Upper lobe of left lung (tissue), 6 donors: Measurements from ENCODE around the gene C2CD2L. TPM values are rescaled to one million over a fixed set of nuclear protein-coding genes. Genes with fewer than 3 reads are reported as not detected.

Experiments
- ATAC-seq, 2 donors: fragments of 200-7000 bp; cut with Tn5 transposase; one replicate each; pipeline ENCODE4 v1.9.1; 2022; ENCODE audit warnings: mild to moderate bottlenecking in 2 of 2, moderate library complexity in 2 of 2; ENCODE audit not compliant: low FRiP score in 2 of 2
- DNase-seq, 2 donors: peaks; one replicate each; pipeline ENCODE4 v3.0.0-alpha.2; 2019 to 2020
- H3K27ac ChIP-seq, 4 donors: fragments of 200-600 bp; sonication (generic); one replicate each; pipeline ENCODE4 v1.5.1; 2016 to 2019
- H3K27me3 ChIP-seq, 4 donors: fragments of 200-600 bp; sonication (generic); one replicate each; pipeline ENCODE4 v1.5.1; 2017 to 2019
- H3K36me3 ChIP-seq, 4 donors: fragments of 200-600 bp; sonication (generic); one replicate each; pipeline ENCODE4 v1.5.1; 2016 to 2019
- H3K4me1 ChIP-seq, 4 donors: fragments of 200-600 bp; sonication (generic); one replicate each; pipeline ENCODE4 v1.5.1; 2018 to 2019
- H3K4me3 ChIP-seq, 4 donors: fragments of 200-600 bp; sonication (generic); one replicate each; pipeline ENCODE4 v1.5.1; 2017 to 2019; ENCODE audit warnings: mild to moderate bottlenecking in 2 of 4, moderate library complexity in 1 of 4
- H3K9me3 ChIP-seq, 4 donors: fragments of 200-600 bp; sonication (generic); one replicate each; pipeline ENCODE4 v1.5.1; 2018 to 2019
- EP300 ChIP-seq, 4 donors: sonication (generic); formaldehyde crosslinking; IDR thresholded peaks; one replicate each; pipeline ENCODE4 v1.5.1; 2017; ENCODE audit warnings: antibody characterized with exemption in 4 of 4, control low read depth in 2 of 4
- POLR2A ChIP-seq, 4 donors: fragments of 450-650 bp; IDR thresholded peaks; one replicate each; pipeline ENCODE4 v1.5.1; 2016 to 2017; ENCODE audit warnings: antibody characterized with exemption in 4 of 4, mild to moderate bottlenecking in 2 of 4
- POLR2AphosphoS5 ChIP-seq, 2 donors: sonication (generic); formaldehyde crosslinking; IDR thresholded peaks; one replicate each; pipeline ENCODE4 v1.5.1; 2017; ENCODE audit warnings: antibody characterized with exemption in 2 of 2
- WGBS, 2 donors: methylation state at CpG; one replicate each; pipeline ENCODE4 v1.1.5; 2017 to 2018; 5-methylcytosine and 5-hydroxymethylcytosine counted together
- total RNA-seq, 6 donors: library from RNA; depleted of rRNA in 4 of 6; stranded (reverse); fragments of >200 nt in 4 of 6; gene quantifications; one replicate each; pipeline versions ENCODE4 v1.1.0 to v1.2.1, GENCODE V29; 2016 to 2021
- TF ChIP-seq, protein P1 (sequence below), 6 experiments: fragments of 450-650 bp in 4 of 6; fragments of 200-600 bp in 2 of 6; sonication (generic) in 2 of 6; IDR thresholded peaks; one replicate each; pipeline ENCODE4 v1.5.1; 2016 to 2019; ENCODE audit warnings: antibody characterized with exemption in 6 of 6
- donor health status: DM: no; HTN: no; CAD: no; lungs with moderate emphysema.
- donor health status: DM: no; HTN: yes; CAD: no; lungs with severe emphysema.

C2CD2L gene
- total RNA-seq, 6 donors from 2014 or later = 13.0 to 26.2 (median 19.8) TPM

- TF ChIP-seq EP300 (IDR thresholded peaks at IDR 0.05) = no peak
- no peak for TF ChIP-seq POLR2AphosphoS5 (IDR thresholded peaks at IDR 0.05)
- TF ChIP-seq, protein P1, sequence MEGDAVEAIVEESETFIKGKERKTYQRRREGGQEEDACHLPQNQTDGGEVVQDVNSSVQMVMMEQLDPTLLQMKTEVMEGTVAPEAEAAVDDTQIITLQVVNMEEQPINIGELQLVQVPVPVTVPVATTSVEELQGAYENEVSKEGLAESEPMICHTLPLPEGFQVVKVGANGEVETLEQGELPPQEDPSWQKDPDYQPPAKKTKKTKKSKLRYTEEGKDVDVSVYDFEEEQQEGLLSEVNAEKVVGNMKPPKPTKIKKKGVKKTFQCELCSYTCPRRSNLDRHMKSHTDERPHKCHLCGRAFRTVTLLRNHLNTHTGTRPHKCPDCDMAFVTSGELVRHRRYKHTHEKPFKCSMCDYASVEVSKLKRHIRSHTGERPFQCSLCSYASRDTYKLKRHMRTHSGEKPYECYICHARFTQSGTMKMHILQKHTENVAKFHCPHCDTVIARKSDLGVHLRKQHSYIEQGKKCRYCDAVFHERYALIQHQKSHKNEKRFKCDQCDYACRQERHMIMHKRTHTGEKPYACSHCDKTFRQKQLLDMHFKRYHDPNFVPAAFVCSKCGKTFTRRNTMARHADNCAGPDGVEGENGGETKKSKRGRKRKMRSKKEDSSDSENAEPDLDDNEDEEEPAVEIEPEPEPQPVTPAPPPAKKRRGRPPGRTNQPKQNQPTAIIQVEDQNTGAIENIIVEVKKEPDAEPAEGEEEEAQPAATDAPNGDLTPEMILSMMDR (IDR thresholded peaks at IDR 0.05) = no peak
- no peak for DNase-seq
- no peaks in the 10 kb centered on the region for H3K36me3 ChIP-seq
- ATAC-seq = no peak
- WGBS, 2 donors = 73 to 82% methylated on average over 9 of the region's 9 CpGs
- no peak overlapping the region for H3K27ac ChIP-seq
- H3K4me3 ChIP-seq = no peak overlapping the region
- peaks cover 12 to 18% (median 16%) of the 10 kb centered on the region in 4 donors for H3K4me1 ChIP-seq
- H3K27me3 ChIP-seq = peaks cover 0 to 23% (median 13%) of the 10 kb centered on the region in 4 donors
- no peaks in the 10 kb centered on the region for H3K9me3 ChIP-seq
Measured at GRCh38 chr11:119152043-119152442, 44.9 kb downstream of the C2CD2L start.

DNA sequence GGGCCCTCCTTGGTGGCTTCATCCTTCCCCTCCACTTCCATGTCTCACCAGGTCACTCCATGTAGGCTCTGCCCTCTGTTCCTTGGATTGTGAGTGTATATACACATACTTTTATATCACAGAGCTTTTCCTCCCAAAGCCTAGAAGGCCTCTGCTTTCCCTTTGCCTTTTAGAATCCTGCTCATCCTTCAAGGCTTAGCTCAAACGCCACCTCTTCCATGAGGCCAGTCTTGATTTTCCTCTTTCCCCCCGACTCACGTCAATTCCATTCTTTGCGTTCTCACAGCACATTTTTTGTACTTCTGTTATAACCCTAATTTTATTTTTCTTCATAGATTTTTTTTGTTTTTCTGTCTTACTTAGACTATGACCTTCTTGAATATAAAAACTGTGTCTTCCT is 45.5 kb downstream of the C2CD2L start:
- ATAC-seq (no peak), DNase-seq (no peak)
- WGBS, 2 donors = 92 to 94% methylated on average over 4 of the region's 4 CpGs
- H3K4me1 ChIP-seq = peaks cover 12 to 18% (median 16%) of the 10 kb centered on the region in 4 donors
- peaks cover 0 to 23% (median 13%) of the 10 kb centered on the region in 4 donors for H3K27me3 ChIP-seq
- no peak overlapping the region for H3K4me3 ChIP-seq
- no peak for TF ChIP-seq POLR2A (IDR thresholded peaks at IDR 0.05)
- TF ChIP-seq, protein P1 (IDR thresholded peaks at IDR 0.05) = no peak
- no peak for TF ChIP-seq POLR2AphosphoS5 (IDR thresholded peaks at IDR 0.05)
- no peak for TF ChIP-seq EP300 (IDR thresholded peaks at IDR 0.05)
- H3K9me3 ChIP-seq = no peaks in the 10 kb centered on the region
- no peak overlapping the region for H3K27ac ChIP-seq
- no peaks in the 10 kb centered on the region for H3K36me3 ChIP-seq

GRCh38 chr11:119153049-119153818 is 46.1 kb downstream of the C2CD2L start:
- no peak overlapping the region for H3K27ac ChIP-seq
- H3K27me3 ChIP-seq = peaks cover 0 to 20% (median 13%) of the 10 kb centered on the region in 4 donors
- ATAC-seq (no peak), DNase-seq (no peak)
- no peak overlapping the region for H3K4me3 ChIP-seq
- no peaks in the 10 kb centered on the region for H3K9me3 ChIP-seq
- H3K36me3 ChIP-seq = no peaks in the 10 kb centered on the region
- H3K4me1 ChIP-seq = peaks cover 12 to 17% (median 16%) of the 10 kb centered on the region in 4 donors
- TF ChIP-seq POLR2A (IDR thresholded peaks at IDR 0.05) = no peak
- no peak for TF ChIP-seq EP300 (IDR thresholded peaks at IDR 0.05)
- no peak for TF ChIP-seq POLR2AphosphoS5 (IDR thresholded peaks at IDR 0.05)
- TF ChIP-seq, protein P1 (IDR thresholded peaks at IDR 0.05) = no peak
- 83 to 89% methylated on average over 5 to 9 of the region's 9 CpGs for WGBS, 2 donors

- 96 to 100% methylated on average over 6 of the region's 6 CpGs for WGBS, 2 donors
- peaks cover 0 to 11% (median 9%) of the 10 kb centered on the region in 4 donors for H3K27me3 ChIP-seq
- H3K36me3 ChIP-seq = no peaks in the 10 kb centered on the region
- H3K4me1 ChIP-seq = peaks cover 6 to 9% (median 8%) of the 10 kb centered on the region in 4 donors
- DNase-seq = no peak
- H3K9me3 ChIP-seq = no peaks in the 10 kb centered on the region
- no peak for ATAC-seq
- no peak overlapping the region for H3K27ac ChIP-seq
- TF ChIP-seq POLR2AphosphoS5 (IDR thresholded peaks at IDR 0.05) (no peak), POLR2A (IDR thresholded peaks at IDR 0.05) (no peak), EP300 (IDR thresholded peaks at IDR 0.05) (no peak)
- TF ChIP-seq, protein P1 (IDR thresholded peaks at IDR 0.05) = no peak
- no peak overlapping the region for H3K4me3 ChIP-seq
Measured at GRCh38 chr11:119154178-119154577, 47.0 kb downstream of the C2CD2L start.
